ENCODE measurements around the gene PTPN22.

The PTPN22 gene

DNA sequence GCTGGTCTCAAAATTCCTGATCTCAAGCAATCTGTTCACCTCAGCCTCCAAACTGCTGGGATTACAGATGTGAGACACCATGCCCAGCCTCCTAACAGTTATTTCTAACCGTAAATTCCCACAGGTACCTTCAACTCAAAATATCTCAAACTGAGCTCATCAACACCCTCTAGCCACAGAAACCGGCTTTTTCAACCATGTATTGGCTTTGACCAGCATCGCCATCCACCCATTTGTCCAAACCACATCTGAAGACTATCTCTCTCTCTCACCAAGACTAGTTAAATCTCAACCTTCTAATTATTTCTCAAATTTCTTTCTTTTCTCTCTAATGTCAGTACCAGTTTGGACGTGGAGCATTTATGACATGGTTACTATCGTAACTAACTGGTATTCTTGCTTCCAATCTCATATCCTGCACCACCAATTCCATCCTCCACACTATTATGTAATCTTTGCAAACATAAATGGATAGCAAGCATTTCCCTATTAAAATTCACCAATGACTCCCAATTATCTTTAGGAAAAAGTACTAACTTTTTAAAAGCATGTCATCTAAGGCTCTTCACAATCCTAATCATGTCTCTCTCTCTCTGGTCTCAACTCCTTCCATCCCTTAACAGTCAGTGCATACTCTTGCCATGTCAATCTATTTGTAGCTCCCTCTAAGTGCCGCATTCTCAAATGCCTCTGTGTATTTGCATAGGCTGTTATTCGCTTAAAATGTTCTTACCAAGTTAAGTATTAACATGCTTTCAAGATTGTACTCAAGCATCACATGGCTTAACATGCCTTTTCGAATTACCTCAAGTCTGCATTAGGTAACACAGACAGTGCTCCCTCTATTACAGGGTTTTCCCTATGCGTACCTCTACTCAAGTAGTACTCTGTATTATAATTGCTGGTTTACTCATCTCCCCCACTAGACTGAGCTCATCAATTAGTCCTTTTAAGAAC lies 77.4 kb downstream of the PTPN22 start:
- DNase-seq = no peak

DNA sequence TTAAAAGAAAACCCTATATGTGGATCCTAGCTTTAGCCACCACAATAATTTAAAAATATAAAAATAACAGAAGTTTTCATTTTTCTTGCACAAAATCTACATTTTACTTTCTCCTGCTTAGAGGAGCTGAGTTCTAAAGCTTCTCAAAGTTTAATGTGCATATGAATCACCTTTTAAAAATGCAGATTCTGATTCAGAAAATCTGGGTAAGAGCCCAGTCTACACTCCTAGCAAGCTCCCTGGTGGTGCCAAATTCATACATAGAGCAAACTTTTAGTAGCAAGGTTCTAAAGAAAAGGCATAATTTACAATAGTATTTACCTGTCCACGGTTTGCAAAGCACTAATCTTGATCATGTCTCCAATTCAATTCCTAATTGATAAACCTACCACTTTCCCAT lies 78.5 kb downstream of the PTPN22 start:
- DNase-seq = no peak

- DNase-seq = no peak
Measured at GRCh38 chr1:113792471-113792870, 79.0 kb downstream of the PTPN22 start.

GRCh38 chr1:113788802-113789201 lies 82.7 kb downstream of the PTPN22 start:
- DNase-seq = no peak

DNA sequence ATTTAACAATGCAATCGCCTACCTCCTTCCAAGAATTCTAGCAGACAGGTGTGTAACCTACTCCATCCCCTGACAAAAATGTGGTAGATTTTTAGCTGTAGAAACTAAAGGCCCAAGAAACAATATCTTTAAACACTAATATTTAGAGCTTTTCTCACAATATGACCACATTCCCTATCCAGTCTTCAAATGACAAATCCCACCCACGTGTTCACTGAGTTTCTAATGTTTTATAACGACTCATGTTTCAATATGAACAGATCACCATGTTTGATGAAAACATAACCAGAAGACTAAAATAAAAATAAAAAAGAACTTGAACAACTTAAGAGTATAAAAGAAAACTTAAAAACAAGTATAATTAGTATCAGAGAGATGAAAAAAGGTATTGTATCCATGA lies 83.8 kb downstream of the PTPN22 start:
- no peak for DNase-seq

- no peak for DNase-seq
Measured at GRCh38 chr1:113786069-113786468, 85.4 kb downstream of the PTPN22 start.

DNA sequence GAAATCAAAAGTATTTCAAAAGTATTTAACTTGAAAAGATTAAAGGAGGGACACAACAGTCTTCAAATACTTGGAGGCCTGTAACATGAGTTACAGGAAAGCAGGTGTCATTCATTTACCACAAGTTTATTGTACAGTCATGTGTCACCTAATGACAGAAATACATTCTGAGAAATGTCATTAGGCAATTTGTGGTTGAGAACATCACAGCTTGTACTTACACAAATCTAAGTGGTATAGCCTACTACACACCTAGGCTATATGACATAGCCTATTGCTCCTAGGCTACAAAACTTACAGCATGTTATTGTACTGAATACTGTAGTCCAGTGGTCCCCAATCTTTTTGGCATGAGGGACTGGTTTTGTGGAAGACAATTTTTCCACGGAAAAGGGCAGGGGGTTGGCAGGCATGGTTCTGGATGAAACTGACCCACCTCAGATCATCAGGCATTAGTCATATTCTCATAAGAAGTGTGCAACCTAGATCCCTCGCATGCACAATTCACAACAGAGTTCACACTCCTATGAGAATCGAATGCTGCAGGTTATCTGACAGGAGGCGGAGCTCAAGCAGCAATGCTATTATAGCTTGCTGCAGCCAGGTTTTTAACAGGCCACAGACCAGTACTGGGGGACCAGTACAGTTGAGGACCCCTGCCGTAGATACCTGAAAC lies 87.3 kb downstream of the PTPN22 start:
- DNase-seq = peak in 1 of 5 donors; percentile 82

DNA sequence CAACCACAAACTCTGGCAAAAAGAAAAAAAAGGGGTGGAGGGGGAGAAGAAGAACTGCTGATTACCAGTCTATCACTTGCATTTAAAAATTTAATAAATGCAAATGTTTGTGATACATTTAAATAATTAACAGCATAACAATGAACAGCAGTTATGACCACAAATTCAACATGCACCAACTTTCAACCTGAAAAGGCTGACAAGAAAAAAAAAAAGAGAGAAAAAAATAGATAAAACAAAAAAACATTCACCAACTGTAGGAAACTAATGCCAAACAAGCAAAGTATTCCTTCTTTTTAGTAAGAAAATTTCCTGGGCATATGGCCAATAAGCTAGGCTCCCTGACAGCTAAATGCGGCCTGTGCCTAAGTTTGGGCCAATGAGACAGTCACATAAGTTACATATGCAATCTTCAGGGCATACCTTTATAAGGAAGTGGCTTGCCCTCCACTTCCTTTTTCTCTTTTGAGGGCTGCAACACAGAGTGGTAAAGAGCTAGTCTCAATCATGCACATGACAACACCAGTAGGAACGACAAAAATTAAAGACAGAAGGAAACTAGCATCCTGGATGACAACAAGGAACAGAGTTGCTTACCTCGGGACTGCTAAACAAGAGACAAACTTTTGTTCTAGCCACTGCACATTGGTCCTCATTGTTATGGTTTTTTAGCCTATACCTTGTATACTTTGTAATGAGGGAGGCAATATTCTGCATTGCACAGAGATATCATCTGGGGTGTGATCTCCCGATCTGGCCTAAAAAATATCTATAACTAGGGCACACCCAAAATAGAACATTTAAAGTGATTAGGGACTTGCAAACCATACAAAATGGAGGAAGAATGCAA lies 88.0 kb downstream of the PTPN22 start:
- DNase-seq = peak in 4 of 5 donors; percentile 19 to 87 (median 30)

DNA sequence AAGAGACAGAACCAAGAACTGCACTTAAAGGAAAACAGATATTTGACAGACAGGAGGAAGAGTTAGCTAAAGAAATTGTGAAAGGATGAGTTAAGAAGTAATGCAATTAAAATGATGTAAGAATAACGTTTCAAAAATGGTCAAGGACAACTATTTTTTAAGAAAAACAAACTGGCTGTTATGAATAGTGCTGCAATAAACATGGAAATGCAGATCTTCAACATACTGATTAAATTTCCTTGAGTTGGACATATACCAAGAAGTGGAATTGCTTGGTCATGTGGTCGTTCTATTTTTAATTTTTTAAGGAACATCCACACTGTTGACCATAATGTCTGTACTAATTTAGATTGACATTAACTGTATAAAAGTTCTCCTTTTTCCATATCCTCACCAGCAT lies 89.1 kb downstream of the PTPN22 start:
- no peak for DNase-seq

DNA sequence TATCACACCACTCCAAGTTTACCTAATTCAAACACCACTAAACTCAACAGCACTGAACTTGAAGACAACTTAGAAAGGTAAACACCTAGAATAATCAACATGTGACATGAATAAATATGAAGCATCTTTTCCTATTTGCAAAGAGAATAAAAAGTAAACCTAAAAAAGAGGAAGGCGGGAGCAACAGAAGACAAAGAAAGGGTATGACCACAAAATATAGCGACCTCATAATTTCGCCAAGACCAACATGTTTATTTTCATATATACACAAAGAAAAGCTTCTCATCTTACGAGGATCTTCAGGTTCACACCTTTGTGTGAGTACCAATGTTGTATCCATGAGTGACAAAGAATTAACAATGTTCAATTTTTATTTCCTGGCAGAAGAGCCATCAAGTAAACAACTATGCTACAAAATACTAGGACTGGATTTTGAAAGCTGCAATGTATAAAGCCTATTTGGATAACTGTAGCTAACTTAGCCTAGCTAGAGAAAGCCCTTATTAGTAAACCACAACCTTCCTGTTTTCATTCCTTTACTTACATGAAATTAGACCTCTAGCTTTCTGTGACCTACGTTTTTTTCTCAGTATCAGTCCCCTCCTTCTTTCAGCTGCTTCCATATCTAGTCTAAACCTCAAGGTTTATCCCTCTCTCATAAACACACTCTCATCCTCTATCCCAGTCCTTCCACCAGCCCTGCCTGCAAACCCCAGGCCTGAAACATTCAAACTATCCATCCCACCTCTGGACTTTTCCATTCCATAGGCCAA lies 91.0 kb downstream of the PTPN22 start:
- DNase-seq = peak in 1 of 5 donors; percentile 65

GRCh38 chr1:113779542-113779941 lies 92.0 kb downstream of the PTPN22 start:
- no peak for DNase-seq

DNA sequence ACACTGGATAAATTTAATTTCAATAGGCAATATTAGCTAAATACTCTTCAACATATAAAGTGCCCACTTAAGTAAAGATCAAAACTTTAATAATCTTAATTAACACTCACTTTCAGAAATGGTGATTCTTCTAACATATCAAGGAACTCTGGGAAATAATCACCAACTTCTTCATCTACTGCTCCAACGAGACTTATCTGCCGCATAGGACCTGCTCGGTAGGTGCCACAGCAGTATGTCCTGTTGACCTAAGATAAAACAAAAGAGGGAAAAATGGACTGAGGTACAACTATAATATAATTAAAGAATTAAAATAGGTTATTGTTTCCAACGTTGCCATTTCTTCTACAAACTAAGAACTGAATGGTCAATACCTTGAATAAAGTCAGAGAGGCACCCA lies 94.0 kb downstream of the PTPN22 start:
- no peak for DNase-seq

GRCh38 chr1:113770031-113770430 lies 101.5 kb downstream of the PTPN22 start:
- no peak for DNase-seq

- DNase-seq = no peak
Measured at GRCh38 chr1:113769601-113769970, 101.9 kb downstream of the PTPN22 start.

- DNase-seq = no peak
Measured at GRCh38 chr1:113768916-113769600, 102.5 kb downstream of the PTPN22 start.

GRCh38 chr1:113765306-113766230 lies 105.9 kb downstream of the PTPN22 start:
- no peak for DNase-seq

Measured in T-helper 1 cell (primary cell).